Endometrial microvascular endothelial cells (primary cell): ENCODE data around the gene NME7. TPM values are rescaled to one million over a fixed set of nuclear protein-coding genes. Genes with fewer than 3 reads are reported as not detected.
"Not testable (repeated sequence)": the region's sequence is repeated elsewhere in the genome, so short reads cannot be mapped to it uniquely, and the experiment has no call there.

Source experiments
- in situ Hi-C: cut with HindIII; loops from 2 replicates; pipeline ENCODE4 v1.10.0; 2017; ENCODE audit warnings: low sequenced_read_pairs, low pct_unique_long_range_greater_than_20kb; ENCODE audit errors: inconsistent ontology term
- total RNA-seq: library from RNA; depleted of rRNA; stranded (reverse); fragments of >200 nt; gene quantifications from one replicate; pipeline ENCODE4 v1.2.3, GENCODE V29; 2015; ENCODE audit errors: inconsistent ontology term

NME7 gene
- total RNA-seq, 1 donor from 2014 or later: 22.7 TPM

DNA sequence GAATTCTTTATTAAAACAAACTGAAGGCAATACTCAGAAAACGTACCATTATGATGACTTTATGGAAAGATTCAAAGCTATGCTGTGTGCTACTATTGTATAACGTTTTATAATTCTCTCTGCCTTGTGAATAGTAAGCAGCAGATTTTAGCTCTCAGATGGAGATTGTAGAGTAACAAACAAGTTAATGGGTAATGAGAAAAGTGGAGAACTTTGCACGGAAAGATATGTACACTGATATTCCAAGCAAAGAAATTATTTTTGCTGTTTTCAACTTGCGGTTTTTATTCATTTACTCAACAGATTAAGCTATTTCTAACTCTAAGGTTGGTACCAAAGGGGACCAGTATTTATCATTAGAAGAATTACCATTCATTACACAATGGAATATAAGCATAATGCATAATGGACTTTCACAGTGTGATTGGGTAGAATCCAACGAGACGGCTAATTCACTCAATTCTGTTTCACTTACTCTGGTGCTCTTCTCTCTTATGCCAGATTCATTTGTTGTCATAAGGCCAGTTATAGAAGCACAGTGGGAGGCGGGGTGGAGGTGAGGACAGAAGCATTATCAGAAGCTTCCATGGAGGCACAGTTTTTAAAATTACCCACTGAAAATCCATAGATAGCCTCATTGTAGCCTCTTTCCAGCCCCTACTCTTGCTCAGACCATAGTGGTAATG, 222.5 kb downstream of the NME7 start:
- in situ Hi-C loops: no loop called here

DNA sequence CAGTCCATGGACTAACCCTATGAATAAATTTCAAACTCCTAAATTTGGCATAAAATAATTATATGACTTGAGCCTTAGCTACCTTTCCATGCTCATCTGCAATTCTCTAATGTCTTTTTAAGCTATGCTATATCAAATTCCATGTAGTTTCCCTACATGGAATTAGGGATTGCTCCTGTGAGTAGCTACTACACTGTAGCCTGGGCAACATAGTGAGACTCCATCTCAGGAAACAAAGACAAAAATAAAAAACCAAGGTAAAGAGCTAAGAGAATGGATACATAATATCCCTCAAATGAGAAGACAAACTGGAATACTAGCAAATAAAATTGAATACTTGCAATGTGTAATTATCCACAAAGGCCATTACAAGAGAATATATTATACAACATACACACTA, 223.6 kb downstream of the NME7 start:
- in situ Hi-C loops: no loop called here

DNA sequence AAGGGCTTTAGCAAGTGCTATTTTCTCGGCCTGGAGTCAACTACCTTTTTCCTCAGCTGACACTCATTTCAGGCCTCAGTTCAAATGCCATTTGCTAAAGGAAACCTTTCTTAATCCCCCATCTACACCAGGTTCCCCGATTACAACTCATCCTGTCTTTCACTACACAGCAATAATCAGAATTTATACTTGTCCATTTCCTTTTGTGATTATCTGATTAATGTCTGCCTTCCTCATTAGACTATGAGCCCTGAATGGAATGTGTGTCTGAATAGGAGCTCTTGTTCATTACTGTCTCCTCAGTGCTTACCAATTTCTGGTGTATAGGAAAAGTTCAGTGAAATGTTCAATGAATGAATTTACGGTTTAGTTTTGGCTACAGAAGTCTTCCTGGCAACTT, 224.3 kb downstream of the NME7 start:
- in situ Hi-C loops: no loop called here

DNA sequence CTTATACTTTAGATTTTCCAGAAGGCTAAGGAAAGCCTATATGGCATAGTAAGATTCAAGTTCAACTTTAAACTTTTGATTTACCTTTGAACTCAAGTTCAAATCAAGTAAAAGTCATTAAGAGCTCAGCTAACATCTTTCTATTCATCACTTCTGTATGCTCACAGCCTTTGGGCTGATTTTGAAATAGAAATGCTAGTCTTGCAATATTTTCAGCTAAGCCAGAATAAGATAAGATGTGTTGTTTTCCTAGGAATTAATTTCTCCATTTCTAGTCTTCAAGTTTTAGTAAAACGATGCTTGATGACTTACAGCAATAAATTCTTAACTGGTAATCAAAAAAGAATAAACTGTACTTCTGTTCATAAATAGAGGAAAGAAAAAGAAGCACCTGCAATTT, 225.5 kb downstream of the NME7 start:
- in situ Hi-C loops: no loop called here

DNA sequence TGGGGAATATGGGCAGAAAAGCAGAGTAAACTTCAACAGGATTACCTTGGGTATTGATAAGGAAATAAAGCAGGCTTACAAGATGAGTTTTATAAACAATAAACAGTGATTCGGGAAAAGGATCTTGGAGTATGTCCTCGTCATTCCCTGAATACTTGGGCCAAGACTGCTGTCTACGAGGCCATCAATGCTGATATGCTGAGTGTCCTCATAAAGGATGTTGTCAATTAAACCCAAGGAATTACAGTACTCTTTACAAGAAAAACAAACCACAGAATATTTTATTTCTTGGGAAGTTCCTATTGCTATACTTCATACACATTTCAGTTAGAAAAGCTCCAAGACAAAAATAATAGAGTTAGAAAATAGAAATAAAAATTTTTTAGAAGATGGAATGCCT, 226.2 kb downstream of the NME7 start:
- in situ Hi-C loops: no loop called here

DNA sequence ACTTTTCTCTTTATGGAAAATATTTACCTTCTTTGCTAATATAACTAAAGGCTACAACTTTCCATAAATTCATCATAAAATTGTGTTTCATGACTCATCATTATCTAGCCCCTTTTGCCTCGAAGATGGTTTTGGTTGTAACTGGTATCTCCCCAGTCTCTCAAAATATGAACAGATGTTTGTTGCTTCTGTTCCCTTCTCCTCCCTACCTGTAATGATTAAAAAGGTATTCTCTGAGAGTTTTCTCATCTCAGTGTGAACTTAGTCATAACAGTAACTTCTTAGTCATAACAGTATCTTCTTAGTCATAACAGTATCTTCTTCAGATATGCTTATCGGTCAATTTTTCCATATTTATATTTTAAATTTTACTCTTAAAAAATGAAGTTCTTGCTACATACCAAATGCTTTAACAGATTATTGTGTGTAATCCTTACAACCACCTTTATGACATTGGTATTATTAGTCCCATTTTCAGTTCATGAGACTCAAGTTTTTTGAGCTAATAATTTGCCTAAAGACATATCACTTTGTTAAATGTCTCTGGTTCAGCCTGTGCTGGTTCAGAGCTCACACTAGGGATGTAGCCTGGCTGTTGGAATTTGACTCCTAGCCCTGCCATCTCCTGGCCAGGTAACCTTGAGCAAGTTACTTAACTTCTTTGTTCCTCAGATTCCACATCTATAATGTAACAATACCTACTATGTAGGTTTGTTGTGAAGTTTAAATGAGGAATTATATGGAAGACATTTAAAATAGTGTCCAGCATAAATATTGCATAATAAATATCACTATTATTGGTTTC, 228.5 kb downstream of the NME7 start:
- in situ Hi-C loops: no loop called here

DNA sequence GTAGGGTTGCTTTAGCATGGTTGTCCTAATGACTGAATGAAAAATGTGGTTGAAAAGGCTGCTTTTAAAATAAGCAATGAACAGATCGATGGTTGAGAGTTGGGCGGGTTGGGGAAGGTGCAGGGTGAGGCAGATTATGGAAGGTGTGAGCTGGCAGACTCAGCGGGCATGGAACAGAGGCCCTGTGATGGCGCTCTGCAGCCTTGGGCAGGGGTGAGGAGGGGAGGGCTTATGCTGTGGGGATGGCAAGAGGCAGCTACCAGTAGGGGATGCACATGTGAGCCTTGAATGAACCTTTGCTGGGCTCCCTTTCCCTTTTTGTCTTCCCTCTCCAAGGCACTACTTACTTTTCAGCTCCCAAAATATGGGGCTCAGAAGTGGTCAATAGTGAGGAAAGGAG, 230.2 kb downstream of the NME7 start:
- in situ Hi-C loops: no loop called here

DNA sequence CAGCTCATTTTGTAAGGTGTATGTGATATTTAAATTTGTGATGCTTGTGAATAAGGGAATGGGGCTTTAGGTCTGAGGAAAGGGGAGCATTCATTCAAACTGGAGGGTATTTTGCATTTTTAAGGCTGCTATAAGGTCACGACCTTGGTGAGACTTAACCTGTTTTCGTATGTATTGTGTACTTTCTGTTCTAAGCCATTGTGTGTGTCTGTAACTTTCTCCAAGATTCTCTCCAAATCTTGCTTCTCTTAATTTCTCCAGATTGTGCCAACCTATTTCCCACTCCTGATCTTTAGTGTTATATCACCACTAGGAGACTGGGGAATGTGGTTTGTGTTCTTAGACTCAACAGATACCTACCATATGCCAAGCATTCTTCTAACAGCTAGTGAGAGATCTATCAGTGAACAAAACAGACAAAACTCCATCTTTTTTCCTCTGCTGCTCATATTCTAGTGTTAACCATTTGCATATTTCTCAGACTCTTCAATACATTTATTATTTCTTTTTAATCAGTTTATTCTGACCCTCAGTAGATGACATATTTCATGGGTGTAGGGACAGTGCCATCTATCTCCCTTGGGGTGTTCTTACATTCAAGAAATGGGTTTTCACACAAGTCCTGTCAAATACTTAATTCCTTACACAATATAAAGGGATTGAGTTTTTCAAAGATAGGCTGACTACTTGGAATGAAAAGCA, 233.6 kb downstream of the NME7 start:
- in situ Hi-C loops: no loop called here

DNA sequence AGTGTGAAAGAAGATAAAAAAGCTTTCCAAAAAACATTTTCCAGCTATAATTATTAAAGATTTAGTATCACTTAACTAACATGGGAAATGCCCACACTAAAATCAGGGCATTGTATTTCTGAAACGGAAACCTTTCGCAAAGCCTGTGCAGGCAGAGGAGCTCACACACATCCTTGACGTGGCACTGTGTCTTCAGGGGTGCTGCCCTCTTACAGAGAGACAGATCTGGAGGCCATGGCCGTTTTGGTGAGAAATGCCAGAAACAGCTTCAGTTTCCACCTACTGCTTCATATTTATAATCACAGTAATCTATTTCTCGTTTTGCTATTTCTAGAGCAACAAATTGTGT, 234.4 kb downstream of the NME7 start:
- in situ Hi-C loops: no loop called here

DNA sequence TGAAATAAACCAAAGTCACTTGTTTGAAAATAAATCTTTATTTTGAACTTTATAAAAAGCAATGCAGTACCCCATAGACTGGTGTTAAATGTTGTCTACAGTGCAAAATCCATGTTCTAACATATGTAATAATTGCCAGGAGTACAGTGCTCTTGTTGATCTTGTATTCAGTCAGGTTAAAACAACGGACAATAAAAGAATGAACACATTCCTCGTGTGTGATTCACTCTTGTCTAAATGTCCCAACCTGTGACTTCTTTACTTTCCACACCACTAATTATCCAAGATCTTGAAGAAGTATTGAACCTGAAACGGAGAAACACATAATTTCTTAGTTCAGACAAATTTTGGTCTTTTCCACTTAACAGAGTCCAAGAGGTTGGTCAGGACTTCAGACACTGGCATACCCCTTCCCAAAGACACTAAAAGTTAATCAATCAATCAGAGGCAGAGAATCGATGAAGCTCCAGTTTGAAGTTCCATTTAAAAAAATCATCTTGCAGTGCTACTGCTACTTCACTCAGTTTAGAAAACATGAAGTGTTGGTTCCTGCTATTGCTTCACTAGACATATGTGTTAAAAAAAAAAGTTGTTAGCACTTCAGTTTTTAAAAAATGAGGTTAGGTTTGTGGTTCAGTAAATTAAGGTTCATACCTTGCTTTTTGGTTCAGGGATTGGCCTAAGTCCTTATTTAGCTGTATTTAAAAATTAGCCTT, 234.9 kb downstream of the NME7 start:
- in situ Hi-C loops: no loop called here

DNA sequence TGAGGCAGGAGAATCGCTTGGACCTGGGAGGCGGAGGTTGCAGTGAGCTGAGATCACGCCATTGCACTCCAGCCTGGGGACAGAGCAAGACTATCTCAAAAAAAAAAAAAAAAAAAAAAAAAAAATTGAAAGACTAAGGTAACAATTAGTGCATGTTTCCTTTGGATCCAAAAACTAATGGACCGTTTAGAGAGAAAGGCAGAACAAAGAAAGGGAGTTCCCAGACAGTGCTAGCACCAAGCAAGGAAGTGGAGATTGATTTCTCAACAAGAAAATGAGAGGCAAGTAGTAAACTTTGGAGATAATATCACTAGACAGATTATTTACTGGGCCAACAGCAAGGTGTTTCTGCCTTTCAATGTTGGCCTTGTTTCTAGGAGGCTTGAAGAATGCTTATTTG, 236.9 kb downstream of the NME7 start:
- in situ Hi-C loops: no loop called here

DNA sequence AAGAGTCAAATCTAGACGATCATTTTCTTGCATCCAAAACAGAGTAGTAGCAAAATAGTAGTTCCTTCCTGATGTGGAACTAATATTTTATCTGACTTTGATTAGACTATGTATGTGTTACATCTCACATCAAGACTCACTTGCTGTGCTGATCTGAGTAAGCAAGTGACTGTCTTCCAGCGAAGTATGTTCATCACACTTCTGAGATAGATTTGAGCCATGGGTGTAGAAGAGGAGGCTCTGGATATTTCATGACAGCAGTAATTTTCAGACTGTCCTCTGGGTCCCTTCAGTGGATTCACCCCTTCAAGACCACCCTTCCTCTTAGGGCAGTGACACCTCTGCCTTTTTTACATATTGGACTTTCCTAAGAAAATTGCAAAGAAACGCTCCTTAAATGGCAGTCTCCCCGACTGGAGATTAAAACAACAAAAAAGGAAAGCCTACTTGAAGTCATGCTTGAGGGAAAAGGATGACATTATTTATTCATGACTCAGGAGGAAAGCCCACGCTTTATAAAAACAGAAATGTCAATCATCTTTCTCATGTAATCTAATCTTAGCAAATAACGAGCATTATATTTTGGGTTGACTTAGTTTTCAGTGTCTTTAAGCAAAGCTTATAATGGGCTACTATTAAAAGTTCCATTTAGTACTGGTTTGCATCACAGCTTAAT, 238.3 kb downstream of the NME7 start:
- in situ Hi-C loops: no loop called here

DNA sequence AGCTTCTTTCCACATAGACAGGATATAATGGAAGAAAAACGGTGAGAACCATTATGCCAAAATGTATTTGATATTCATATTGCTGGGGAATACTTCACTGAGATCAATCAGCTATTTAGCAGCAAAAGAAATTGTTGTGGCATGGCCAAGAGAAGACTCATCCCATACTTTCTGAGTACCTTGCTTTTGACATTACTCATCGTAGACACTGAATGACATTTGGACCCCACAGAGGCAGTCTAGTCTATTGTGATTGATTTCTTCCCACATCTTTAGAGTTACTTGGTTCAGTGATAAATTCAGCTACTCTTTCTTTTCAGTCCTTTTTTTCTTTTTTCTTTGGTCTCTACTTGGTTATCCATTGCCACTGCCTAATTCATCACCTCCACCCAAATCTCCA, 239.0 kb downstream of the NME7 start:
- in situ Hi-C loops: no loop called here

DNA sequence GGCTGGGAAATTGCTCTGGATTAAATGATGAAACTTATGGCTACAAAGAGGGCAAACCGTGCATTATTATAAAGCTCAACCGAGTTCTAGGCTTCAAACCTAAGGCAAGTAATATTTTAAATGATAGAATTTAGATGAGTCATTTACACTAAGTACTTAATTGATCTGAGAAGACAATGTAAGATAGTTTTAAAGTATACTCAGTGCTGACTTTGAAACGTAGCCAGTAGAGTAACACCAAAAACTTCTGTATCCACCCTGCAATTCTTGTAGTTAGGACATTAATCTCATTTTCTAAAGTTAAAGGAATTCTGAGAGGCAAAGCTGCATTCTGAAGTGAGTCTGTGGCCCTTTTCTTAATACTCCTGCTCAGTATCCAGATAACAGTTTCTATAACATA, 240.3 kb downstream of the NME7 start:
- in situ Hi-C loops: no loop called here

DNA sequence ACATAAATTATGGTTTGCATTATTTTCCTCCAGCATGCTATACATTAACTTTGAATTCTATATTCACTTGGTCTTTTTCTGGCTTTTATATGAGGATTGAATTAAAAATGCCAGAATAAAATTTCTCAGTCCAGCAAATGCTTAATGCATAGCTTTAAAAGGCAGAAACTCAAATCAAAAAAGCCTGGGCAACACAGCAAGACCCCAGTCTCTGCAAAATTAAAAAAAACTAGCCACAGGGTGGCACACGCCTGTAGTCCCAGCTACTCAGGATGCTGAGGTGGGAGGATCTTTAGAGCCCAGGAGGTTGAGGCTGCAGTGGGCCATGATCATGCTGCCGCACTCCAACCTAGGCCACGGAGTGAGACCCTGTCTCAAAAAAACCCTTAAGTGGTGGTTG, 241.3 kb downstream of the NME7 start:
- in situ Hi-C loops: no loop called here

DNA sequence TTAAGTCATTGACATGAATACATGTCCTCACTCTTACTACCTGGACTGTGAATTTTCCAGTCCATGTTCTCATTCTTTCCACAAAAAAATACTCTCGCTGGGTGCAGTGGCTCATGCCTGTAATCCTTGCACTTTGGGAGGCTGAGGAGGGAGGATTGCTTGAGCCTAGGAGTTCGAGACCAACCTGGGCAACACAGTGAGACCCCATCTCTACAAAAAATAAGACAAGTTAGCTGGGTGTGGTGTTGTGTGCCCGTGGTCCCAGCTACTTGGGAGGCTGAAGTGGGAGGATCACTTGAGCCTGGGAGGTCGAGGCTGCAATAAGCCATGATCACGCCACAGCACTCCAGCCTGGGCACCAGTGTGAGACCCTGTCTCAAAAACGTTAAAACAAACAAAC, 242.0 kb downstream of the NME7 start:
- in situ Hi-C loops: not testable (repeated sequence)

DNA sequence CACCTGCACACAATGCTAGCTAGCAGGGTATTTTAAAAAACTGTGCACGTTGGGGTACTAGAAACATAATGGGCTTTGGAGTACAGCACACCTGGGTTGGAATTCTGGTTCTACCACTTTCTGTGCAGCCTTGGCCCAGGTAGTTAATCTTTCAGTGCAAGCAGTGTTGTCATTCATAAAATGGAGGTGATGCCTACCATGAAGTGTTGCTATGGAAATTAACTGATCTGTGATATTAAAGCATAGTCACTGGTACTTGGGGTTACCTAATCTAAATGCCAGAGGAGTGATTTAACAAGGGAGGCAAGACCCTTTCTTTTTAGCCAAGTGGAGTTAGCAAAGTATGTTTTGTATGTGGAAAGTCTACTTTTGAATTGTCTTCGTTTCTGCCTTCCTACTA, 243.1 kb downstream of the NME7 start:
- in situ Hi-C loops: no loop called here

DNA sequence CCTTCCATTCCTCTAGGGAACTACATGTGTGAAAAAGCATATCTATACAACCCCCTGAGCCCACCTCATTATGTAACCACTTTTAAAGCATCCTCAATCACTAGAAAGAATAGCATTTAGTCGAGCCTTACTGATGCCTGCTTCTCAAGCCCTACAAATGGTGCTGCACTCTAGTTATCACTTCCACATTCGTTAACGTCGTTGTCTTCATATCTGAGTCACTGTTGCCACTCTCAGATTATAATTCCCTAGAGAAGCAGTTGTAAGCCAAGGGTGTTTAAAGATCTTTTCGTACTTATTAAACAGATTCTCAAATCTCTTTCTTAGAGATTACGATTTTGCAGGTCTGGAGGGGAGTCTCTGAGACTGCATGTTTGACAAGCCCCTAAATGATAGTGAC, 244.6 kb downstream of the NME7 start:
- in situ Hi-C loops: no loop called here
